Motor neuron (in vitro differentiated cells): ENCODE measurements around the gene PAK6. TPM values are rescaled to one million over a fixed set of nuclear protein-coding genes. Genes with fewer than 3 reads are reported as not detected.

Experiments
- ATAC-seq, 8 experiments: fragments of 200-7000 bp; cut with Tn5 transposase; replicated peaks in 6 of 8; 2 replicates each; pipeline ENCODE4 v1.8.0; 2021; ENCODE audit warnings: mild to moderate bottlenecking in 8 of 8, moderate library complexity in 8 of 8
- H3K27ac ChIP-seq, 2 donors: fragments of 250-450 bp; sonication (Bioruptor Pico); 2 replicates each; pipeline ENCODE4 v1.9.0; 2021; ENCODE audit warnings: antibody characterized with exemption in 2 of 2, mild to moderate bottlenecking in 2 of 2, moderate library complexity in 1 of 2
- H3K4me1 ChIP-seq, 2 donors: fragments of 250-450 bp; sonication (Bioruptor Pico); replicated peaks in 1 of 2; 2 replicates each; pipeline ENCODE4 v1.6.1; 2021; ENCODE audit warnings: antibody characterized with exemption in 2 of 2, mild to moderate bottlenecking in 2 of 2, moderate library complexity in 1 of 2
- H3K4me3 ChIP-seq, 5 donors: fragments of 250-450 bp; sonication (Bioruptor Pico); 2 replicates each; pipeline ENCODE4 v1.9.0; 2021; ENCODE audit warnings: antibody characterized with exemption in 5 of 5, mild to moderate bottlenecking in 5 of 5, moderate library complexity in 4 of 5
- WGBS, 10 experiments: fragments of 450-650 bp; shearing (Covaris generic); methylation state at CpG; one replicate each; pipeline ENCODE4 v1.0.0; 2022; 5-methylcytosine and 5-hydroxymethylcytosine counted together
- in situ Hi-C, 9 experiments: fragments of 400-800 bp; cut with MboI; loops; one replicate each; pipeline ENCODE4 v1.15.0; 2021; ENCODE audit warnings: low sequenced_read_pairs in 9 of 9, low pct_unique_long_range_greater_than_20kb in 2 of 9; ENCODE audit not compliant: unreplicated experiment in 9 of 9
- total RNA-seq, 8 experiments: library from RNA; unstranded; fragments of 300-600 nt; gene quantifications; 2 replicates each; pipeline versions ENCODE4 v1.2.3 to v1.2.4, GENCODE V29; 2022

PAK6 gene
- total RNA-seq, 8 experiments from 2014 or later = 0.56 to 13.1 (median 2.3) TPM

DNA sequence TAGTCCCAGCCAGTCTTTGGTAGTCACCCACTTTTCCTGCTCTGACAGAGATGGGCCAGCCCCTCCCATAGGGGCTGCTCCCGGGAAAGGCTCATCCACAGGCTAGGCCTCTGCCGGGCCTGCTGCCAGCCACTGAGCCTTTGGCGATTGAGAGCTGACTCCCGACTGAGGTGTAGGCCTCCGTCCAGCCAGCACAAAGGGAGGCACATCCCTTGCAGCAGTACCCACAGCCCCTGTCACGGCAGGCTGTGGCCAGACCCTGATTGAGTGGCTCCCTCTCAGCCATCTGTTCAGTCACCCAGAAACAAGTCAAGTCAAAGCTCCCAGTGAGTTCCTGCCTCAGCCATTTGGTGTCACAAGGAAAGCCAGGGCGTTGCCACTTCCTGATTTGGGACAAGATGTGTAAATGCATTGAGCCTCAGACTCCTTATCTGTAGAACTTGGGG, 6.2 kb upstream of the PAK6 start:
- Histone ChIP-seq H3K4me3 (no peak overlapping the region), H3K4me1 (peaks cover 7 to 13% of the 10 kb centered on the region in 2 donors), H3K27ac (peak overlapping the region in 1 of 2 donors; percentile 41)
- 16 to 100% (median 78%) methylated on average over 1 to 6 of the region's 7 CpGs; no CpG with 5 or more reads in 4 of the 10 experiments for WGBS, 10 experiments
- in situ Hi-C loops = no loop called here
- ATAC-seq = peak; percentile 39 to 97 (median 90)

DNA sequence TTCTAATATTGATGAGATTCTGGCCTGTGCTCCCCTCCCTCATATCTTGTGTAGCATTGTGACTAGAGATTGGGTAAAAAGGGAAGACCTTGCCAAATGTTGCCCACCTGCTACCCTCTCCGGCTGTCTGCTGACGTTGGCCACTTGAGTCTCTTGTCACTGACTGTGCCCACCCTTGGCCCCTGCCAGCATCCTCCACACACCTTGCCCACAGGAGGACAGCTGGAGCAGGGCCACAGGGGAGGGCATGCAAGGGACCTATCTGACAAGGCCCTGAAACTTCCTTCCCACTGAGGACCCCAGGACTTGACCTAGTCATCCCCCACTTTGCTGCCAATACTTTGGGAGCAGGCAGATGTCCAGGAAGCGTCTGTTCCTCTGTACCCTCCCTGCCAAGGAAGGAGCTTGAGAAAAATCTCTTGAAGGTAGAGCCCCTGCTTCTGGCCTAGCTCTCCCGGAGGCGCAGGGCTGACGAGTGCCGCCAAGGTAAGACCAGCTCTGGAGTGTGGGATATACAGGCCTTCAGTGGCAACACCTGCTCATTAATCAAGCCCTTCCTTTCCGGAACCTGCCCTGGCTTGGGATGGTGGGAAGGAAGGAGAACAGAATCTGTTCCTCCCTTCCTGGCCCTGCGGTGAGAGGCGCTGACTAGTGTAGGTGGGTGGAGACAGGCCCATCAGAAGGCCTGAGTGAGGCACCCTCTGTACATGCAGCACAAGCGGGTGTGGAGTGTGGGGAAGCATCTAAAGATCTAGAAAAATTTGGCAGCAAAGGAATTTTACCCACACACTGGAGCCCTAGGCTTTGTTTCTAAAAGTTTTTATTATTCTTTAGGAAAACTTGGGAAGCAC, 4.9 kb upstream of the PAK6 start:
- peak in 1 of 8 experiments; percentile 52 for ATAC-seq
- Histone ChIP-seq H3K27ac (no peak overlapping the region), H3K4me1 (peaks cover 14 to 20% of the 10 kb centered on the region in 2 donors), H3K4me3 (no peak overlapping the region)
- 80 to 100% (median 96%) methylated on average over 1 to 4 of the region's 11 CpGs; no CpG with 5 or more reads in 4 of the 10 experiments for WGBS, 10 experiments
- in situ Hi-C loops = no loop called here

DNA sequence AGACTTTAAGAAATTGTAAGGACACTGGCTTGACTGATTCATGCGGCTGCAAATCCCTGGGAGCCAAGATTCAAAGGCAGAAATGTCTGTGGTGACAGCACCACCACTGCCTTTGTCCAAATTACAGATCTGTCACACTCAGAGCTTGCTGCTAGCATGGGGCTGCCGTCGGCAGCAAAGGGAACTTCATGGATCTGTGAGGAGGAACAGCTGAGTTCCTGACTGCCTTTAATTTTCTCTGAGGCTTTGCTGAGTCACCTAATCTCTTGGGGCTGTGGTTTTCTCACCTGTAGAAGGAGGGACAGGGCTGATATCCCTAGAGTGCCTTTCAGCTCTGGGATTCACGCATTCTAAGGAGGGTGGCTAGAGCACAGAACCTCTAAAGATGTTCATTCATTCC, 4.1 kb upstream of the PAK6 start:
- peaks cover 22 to 28% of the 10 kb centered on the region in 2 donors for H3K4me1 ChIP-seq
- in situ Hi-C loops = no loop called here
- no peak overlapping the region for H3K27ac ChIP-seq
- no peak overlapping the region for H3K4me3 ChIP-seq
- 37 to 50% (median 46%) methylated on average over 2 to 4 of the region's 4 CpGs; no CpG with 5 or more reads in 4 of the 10 experiments for WGBS, 10 experiments
- ATAC-seq = no peak

DNA sequence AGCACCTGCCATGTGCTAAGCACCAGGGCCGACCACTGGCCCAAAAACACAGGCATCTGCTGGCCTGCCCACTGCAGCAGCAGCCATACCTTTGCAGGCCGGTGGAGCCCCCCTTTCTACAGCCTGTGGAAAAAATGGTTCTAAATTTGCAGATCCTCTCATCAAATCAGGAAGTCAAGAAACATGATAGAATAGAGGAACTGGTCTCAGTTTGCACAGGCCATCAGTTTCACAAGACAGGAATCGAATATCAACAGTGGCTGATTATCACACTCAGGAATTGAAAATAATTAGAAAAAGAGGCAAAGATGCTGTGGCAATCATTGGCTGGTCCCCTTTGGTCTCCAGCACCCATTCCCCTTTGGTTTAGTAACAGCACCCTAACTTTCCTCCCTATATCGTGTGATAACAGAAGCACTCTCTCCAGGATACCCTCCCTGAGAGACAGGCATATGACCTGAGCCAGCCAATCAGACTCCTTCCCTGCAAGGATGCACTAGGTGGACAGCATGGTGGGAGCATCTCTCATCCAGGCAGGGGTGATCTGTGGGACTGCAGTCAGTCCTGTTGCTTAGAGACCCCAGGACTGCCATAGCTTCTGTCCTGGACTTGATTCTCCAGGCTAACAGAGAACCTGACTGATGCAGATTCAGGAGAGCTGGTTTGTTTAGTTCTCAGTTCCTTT, 3.5 kb upstream of the PAK6 start:
- H3K4me3 ChIP-seq = no peak overlapping the region
- H3K27ac ChIP-seq = no peak overlapping the region
- WGBS, 10 experiments = 40 to 100% (median 78%) methylated on average over 1 to 3 of the region's 4 CpGs; no CpG with 5 or more reads in 2 of the 10 experiments
- ATAC-seq = peak in 2 of 8 experiments; percentile 3 to 18
- in situ Hi-C loops = no loop called here
- peaks cover 27 to 34% of the 10 kb centered on the region in 2 donors for H3K4me1 ChIP-seq

DNA sequence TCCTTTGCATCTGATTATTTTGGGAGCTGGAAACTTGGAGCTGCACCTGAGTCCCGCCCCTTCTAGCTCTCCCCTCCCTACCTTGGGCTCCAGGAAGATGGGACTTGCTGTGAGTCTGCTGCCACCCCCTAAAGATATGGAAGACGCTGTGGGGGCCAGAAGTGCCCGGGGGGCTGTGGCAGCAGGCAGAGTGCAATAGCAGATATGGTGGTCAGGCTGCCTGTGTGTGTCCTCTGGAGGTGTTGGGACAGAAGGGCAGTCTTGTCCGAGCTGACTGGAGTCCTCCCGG, 485 bp downstream of the PAK6 start:
- peaks cover 21 to 31% of the 10 kb centered on the region in 2 donors for H3K4me1 ChIP-seq
- peak in 6 of 8 experiments; percentile 7 to 24 (median 13) for ATAC-seq
- H3K4me3 ChIP-seq = peak overlapping the region; percentile 1 to 28 (median 18)
- no peak overlapping the region for H3K27ac ChIP-seq
- 20 to 49% (median 40%) methylated on average over 1 to 3 of the region's 5 CpGs; no CpG with 5 or more reads in 7 of the 10 experiments for WGBS, 10 experiments
- in situ Hi-C loops = no loop called here

DNA sequence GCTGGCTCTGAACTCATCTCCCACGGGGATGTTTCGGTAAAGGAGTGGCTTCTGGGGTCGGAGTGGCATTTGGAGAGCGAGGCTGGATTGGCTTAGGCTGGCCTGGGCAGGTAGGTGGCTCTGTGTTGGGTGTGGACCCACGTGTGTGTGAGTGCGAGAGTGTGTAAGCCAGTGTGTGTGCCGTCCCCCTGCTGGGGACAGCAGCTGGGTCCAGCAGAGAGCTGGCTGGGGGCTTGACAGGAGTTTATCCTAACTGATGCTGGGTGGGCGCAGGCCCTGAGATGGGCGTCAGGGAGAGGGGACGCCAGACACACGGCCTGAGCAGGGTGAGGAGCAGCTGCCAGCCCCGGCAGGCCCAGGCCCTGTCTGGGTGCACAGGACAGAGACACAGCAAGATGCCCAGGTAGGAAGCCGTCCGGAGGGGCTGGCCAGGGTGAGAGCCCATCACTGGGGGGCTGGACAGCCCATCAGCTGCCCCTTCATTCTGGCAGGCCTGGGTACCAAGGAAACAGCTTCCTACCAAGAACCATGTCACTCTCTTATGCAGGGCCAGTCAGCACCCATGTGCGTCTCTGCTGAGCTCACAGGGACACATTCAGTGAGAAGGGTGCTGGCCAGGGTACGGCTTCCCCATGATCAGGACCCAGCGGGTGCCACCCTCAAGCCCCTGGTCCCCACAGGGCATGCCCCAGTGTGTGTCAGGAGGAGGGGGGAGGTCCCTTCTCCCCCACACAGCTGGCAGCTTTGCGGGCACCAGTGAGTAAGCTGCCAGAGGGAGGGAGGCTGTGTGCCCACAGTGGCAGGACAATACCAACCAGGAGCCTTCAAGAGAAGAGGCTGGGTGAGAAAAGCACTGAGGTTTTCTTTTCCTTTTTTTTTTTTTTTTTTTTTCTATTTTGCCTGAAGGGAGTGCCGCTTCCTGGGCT, 1.1 kb downstream of the PAK6 start:
- ATAC-seq = peak in 3 of 8 experiments; percentile 1 to 5 (median 5)
- H3K4me3 ChIP-seq = peak overlapping the region in 3 of 5 donors; percentile 18 to 28 (median 20)
- H3K4me1 ChIP-seq = peaks cover 21 to 27% of the 10 kb centered on the region in 2 donors
- WGBS, 10 experiments = 57 to 100% (median 77%) methylated on average over 1 to 5 of the region's 19 CpGs; no CpG with 5 or more reads in 5 of the 10 experiments
- no peak overlapping the region for H3K27ac ChIP-seq
- in situ Hi-C loops = no loop called here

DNA sequence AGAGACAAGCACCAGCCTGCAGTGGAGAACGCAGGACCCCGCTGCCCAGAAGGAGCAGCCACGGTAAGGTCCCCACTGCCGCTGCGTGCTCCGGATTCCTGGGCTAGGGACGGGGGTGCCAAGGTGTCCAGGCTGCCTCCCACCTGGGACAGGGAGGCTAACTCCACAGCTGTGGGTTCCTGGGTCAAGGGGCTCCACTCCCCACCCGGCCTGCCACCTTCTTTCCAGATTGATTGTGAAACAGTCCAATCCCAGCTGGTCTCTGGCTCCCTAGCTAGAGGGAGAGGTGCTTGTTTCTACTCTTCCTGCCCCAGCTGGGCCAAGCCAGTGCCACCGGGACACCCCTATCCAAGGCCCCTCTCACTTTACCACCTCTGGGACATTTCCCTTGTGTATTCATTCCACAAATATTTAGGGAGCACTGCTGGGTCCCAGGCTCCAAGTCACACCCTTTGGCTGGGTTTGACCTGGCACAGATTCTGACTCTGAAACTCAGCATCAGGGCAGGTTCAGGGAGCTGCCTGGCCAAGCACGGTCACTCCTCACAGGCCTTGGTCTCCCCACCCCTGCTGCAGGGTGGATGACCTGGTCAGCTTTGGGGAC, 1.9 kb downstream of the PAK6 start:
- in situ Hi-C loops = no loop called here
- H3K4me1 ChIP-seq = peaks cover 21 to 26% of the 10 kb centered on the region in 2 donors
- ATAC-seq = no peak
- H3K4me3 ChIP-seq = no peak overlapping the region
- no peak overlapping the region for H3K27ac ChIP-seq
- WGBS, 10 experiments = 40 to 100% (median 92%) methylated on average over 1 to 6 of the region's 10 CpGs; no CpG with 5 or more reads in 5 of the 10 experiments

DNA sequence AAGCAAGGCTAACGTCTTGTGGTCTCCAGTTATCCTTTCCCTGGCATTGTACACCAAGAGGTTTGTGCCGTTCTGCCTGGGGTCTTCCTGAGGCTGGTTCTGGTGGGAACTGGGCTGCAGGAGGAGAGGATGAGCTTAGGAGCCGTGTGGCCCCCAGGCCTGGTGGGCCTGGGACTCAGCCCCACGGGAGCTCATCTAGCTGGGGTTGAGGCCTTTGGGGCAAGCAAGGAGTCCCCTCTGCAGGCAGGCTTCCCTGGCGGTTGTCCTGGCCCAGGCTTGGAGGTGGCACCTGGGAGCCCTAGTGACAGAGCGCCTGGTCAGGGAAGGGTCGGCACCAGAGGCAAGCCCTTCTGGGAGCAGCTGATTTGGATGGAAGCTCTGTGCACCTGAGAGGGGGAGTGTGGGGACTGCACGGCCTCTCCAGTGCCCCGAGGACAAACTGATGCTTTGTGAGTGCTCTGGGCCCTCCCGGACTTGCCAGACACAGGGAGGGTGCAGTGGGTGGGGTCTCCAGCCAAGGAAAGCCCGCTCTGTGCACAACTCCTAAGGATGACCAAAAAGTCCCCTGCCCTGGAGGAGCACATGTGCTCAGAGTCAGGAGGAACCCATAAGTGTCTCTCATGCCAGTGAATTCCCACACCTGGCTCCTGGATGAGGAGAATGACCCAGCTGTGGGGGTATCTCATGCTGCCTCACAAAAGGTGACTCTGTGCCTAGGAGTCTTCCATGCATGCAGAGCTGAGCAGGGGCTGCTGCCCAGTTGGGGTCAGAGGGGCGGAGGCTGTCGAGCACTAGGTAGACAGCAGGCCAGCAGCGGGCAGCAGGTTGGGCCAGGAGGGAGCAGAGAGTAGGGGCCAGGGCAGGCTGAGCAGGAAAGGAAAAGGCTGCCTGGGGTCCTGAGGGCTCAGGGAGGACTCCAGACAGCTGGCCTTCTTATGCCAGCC, 2.7 kb downstream of the PAK6 start:
- no peak for ATAC-seq
- in situ Hi-C loops = no loop called here
- no peak overlapping the region for H3K4me3 ChIP-seq
- no peak overlapping the region for H3K27ac ChIP-seq
- 80 to 100% (median 83%) methylated on average over 1 to 5 of the region's 14 CpGs; no CpG with 5 or more reads in 6 of the 10 experiments for WGBS, 10 experiments
- peaks cover 21 to 26% of the 10 kb centered on the region in 2 donors for H3K4me1 ChIP-seq

DNA sequence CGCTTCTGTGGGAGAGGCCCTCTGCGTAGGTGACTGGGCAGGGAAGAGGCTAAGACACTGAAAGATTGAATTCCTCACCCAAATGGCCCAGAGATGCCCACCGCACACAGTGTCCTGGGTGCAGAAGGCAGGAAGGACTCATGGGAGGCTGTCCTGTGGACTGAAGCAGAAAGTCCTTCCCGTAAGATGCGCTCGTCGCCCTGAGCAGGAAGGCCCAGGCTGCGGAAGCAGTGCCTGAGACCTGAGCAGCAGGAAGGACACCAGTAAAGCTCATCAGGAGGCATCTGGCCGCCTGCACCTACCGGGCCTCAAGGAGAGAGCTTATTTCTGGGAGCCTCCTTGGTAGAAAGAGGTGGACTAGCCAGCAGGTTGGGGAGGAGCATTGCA, 3.3 kb downstream of the PAK6 start:
- in situ Hi-C loops = no loop called here
- no peak overlapping the region for H3K4me3 ChIP-seq
- H3K27ac ChIP-seq = no peak overlapping the region
- WGBS, 10 experiments = 91 to 100% (median 100%) methylated on average over 1 to 7 of the region's 10 CpGs; no CpG with 5 or more reads in 4 of the 10 experiments
- no peak for ATAC-seq
- H3K4me1 ChIP-seq = peaks cover 21 to 26% of the 10 kb centered on the region in 2 donors

DNA sequence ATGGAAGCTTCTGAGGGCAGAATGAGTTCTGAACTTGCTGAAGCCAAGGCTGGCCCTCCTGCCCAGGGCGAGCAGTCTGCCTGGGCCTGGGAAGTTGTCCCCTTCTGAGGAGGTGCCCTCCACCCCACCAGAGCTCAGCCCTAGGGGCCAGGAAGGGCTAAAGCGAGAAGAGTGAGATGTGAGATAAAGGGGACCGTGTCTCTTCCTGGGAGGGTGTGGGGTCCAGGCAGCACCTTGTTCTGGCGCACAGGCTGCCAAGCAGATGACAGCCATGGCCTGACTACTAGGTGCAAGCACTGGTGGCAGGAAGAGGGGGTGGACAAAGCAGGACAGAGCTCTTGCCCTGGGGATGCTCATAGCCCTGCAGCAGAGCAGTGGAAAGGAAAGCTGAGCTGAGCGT, 3.7 kb downstream of the PAK6 start:
- 67 to 100% (median 85%) methylated on average over 1 to 2 of the region's 5 CpGs; no CpG with 5 or more reads in 6 of the 10 experiments for WGBS, 10 experiments
- ATAC-seq = no peak
- H3K4me1 ChIP-seq = peaks cover 21 to 26% of the 10 kb centered on the region in 2 donors
- in situ Hi-C loops = no loop called here
- H3K4me3 ChIP-seq = no peak overlapping the region
- H3K27ac ChIP-seq = no peak overlapping the region

DNA sequence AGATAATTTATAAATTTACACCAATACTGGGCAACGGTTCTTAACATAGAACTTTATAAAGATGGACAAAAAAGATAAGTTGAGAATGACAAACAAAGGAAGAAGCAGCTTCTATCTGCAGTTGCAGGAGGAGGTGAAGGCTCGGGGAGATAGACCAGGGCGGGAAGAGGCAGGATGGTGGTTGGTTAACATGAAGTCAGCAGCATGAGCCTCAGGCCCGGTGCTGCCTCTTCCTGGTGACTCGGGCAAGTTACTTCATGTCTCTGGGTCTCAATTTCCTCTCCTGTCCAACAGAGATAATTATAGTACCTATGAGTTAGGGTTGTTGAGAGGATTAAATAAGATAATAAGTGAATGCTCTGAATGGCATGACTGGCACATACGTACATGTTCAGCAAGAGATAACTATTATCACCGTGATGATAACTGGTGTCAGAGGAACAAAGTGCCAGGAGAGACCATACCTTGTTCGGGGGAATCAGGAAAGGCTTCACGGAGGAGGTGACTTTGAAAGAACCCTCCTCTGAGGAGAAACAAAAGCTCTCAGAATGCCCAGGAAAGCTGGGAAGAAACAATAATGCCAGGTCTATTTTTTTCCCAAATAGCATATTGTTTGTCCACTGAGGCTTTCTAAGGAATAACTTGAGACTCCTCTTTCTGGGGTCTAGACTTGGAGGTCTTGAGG, 4.4 kb downstream of the PAK6 start:
- WGBS, 10 experiments = 42 to 96% (median 78%) methylated on average over 4 to 7 of the region's 9 CpGs; no CpG with 5 or more reads in 2 of the 10 experiments
- no peak for ATAC-seq
- Histone ChIP-seq H3K4me1 (peaks cover 25 to 28% of the 10 kb centered on the region in 2 donors), H3K4me3 (no peak overlapping the region), H3K27ac (no peak overlapping the region)
- in situ Hi-C loops = no loop called here
